ENCODE measurements around the gene CLMP. TPM values are rescaled to one million over a fixed set of nuclear protein-coding genes. Genes with fewer than 3 reads are reported as not detected.

Gene CLMP
- total RNA-seq, 4 donors from 2014 or later: 169 to 215 (median 197) TPM

GRCh38 chr11:123122852-123123251, 72.2 kb downstream of the CLMP start:
- Histone ChIP-seq H3K27me3 (no peaks in the 10 kb centered on the region), H3K4me1 (peaks cover 5 to 46% (median 41%) of the 10 kb centered on the region in 4 donors), H3K4me3 (no peak overlapping the region), H3K9me3 (no peaks in the 10 kb centered on the region), H3K27ac (replicated peaks in 1 of 4) (peak overlapping the region; percentile 73 to 82 (median 78)), H3K36me3 (no peaks in the 10 kb centered on the region)
- WGBS: 34% methylated on average over 7 of the region's 7 CpGs
- TF ChIP-seq POLR2AphosphoS5 (IDR thresholded peaks at IDR 0.05): no peak
- intact Hi-C loops (cut with DNase I): loop anchor here (5.0 kb wide), 1 partner anchor 44 kb away; no protein-coding TSS in a partner anchor
- DNase-seq (ENCODE audit: extremely low spot score): no peak

GRCh38 chr11:123122341-123122740, 72.7 kb downstream of the CLMP start:
- Histone ChIP-seq H3K36me3 (no peaks in the 10 kb centered on the region), H3K4me3 (no peak overlapping the region), H3K9me3 (no peaks in the 10 kb centered on the region), H3K27ac (replicated peaks in 1 of 4) (peak overlapping the region; percentile 73 to 82 (median 78)), H3K4me1 (peaks cover 5 to 48% (median 42%) of the 10 kb centered on the region in 4 donors), H3K27me3 (no peaks in the 10 kb centered on the region)
- TF ChIP-seq EP300 (IDR thresholded peaks at IDR 0.05) (peak; percentile 16), POLR2AphosphoS5 (IDR thresholded peaks at IDR 0.05) (peak; percentile 70 to 74), POLR2A (IDR thresholded peaks at IDR 0.05; ENCODE audit: low read depth) (no peak), CTCF (IDR thresholded peaks at IDR 0.05) (no peak)
- WGBS: 57% methylated on average over 8 of the region's 8 CpGs
- peak; percentile 92 for DNase-seq (ENCODE audit: extremely low spot score)
- intact Hi-C loops (cut with DNase I): loop anchor here (5.0 kb wide), 1 partner anchor 45 kb away; no protein-coding TSS in a partner anchor

- Histone ChIP-seq H3K27ac (replicated peaks in 1 of 4) (no peak overlapping the region), H3K36me3 (no peaks in the 10 kb centered on the region), H3K27me3 (no peaks in the 10 kb centered on the region), H3K4me3 (no peak overlapping the region), H3K4me1 (peaks cover 0 to 47% (median 43%) of the 10 kb centered on the region in 4 donors), H3K9me3 (peaks cover 0 to 7% (median 2%) of the 10 kb centered on the region in 4 donors)
- intact Hi-C loops (cut with DNase I): no loop called here
- TF ChIP-seq EP300 (IDR thresholded peaks at IDR 0.05) (no peak), POLR2A (IDR thresholded peaks at IDR 0.05; ENCODE audit: low read depth) (no peak), CTCF (IDR thresholded peaks at IDR 0.05) (no peak), POLR2AphosphoS5 (IDR thresholded peaks at IDR 0.05) (no peak)
- WGBS: 92% methylated on average over 2 of the region's 2 CpGs
- DNase-seq (ENCODE audit: extremely low spot score): no peak
Observed at GRCh38 chr11:123116486-123116885, 78.6 kb downstream of the CLMP start.

GRCh38 chr11:123111465-123111864, 83.6 kb downstream of the CLMP start:
- no peak for DNase-seq (ENCODE audit: extremely low spot score)
- intact Hi-C loops (cut with DNase I): loop anchor here (2.0 kb wide), 1 partner anchor 137 kb away; no protein-coding TSS in a partner anchor
- TF ChIP-seq EP300 (IDR thresholded peaks at IDR 0.05) (no peak), CTCF (IDR thresholded peaks at IDR 0.05) (peak; percentile 80 to 85 (median 82))
- H3K9me3 ChIP-seq: peaks cover 0 to 7% (median 2%) of the 10 kb centered on the region in 4 donors
- H3K27me3 ChIP-seq: no peaks in the 10 kb centered on the region
- H3K4me3 ChIP-seq: no peak overlapping the region
- peak overlapping the region; percentile 45 to 68 (median 64) for H3K27ac ChIP-seq (replicated peaks in 1 of 4)
- 59% methylated on average over 4 of the region's 4 CpGs for WGBS
- H3K36me3 ChIP-seq: no peaks in the 10 kb centered on the region
- H3K4me1 ChIP-seq: peaks cover 0 to 65% (median 57%) of the 10 kb centered on the region in 4 donors

GRCh38 chr11:123110397-123110796, 84.7 kb downstream of the CLMP start:
- WGBS: 57% methylated on average over 8 of the region's 8 CpGs

More at GRCh38 chr11:123110397-123110796, 84.7 kb downstream of the CLMP start:
- no peaks in the 10 kb centered on the region for H3K9me3 ChIP-seq
- peak overlapping the region in 3 of 4 donors; percentile 64 to 68 (median 65) for H3K27ac ChIP-seq (replicated peaks in 1 of 4)
- H3K4me1 ChIP-seq: peaks cover 0 to 75% (median 67%) of the 10 kb centered on the region in 4 donors
- DNase-seq (ENCODE audit: extremely low spot score): no peak
- no peaks in the 10 kb centered on the region for H3K27me3 ChIP-seq
- H3K36me3 ChIP-seq: no peaks in the 10 kb centered on the region
- TF ChIP-seq POLR2AphosphoS5 (IDR thresholded peaks at IDR 0.05): no peak
- no peak for TF ChIP-seq EP300 (IDR thresholded peaks at IDR 0.05)
- TF ChIP-seq CTCF (IDR thresholded peaks at IDR 0.05): no peak
- TF ChIP-seq POLR2A (IDR thresholded peaks at IDR 0.05; ENCODE audit: low read depth): no peak
- intact Hi-C loops (cut with DNase I): loop anchor here (2.0 kb wide), 1 partner anchor 138 kb away; no protein-coding TSS in a partner anchor
- no peak overlapping the region for H3K4me3 ChIP-seq

Data from esophagus muscularis mucosa (tissue), 4 donors.